Mesothelial cell of epicardium (in vitro differentiated cells): ENCODE measurements around the gene RXRA. TPM values are rescaled to one million over a fixed set of nuclear protein-coding genes. Genes with fewer than 3 reads are reported as not detected.

Source experiments
- DNase-seq, 2 experiments: peaks; one replicate each; pipeline ENCODE4 v3.0.0; 2021; ENCODE audit warnings: low spot score in 2 of 2; ENCODE audit not compliant: unreplicated experiment in 2 of 2
- H3K27ac Mint-ChIP-seq: 2 replicates; pipeline ENCODE4 v1.8.0; 2021; ENCODE audit warnings: mixed read lengths
- H3K27me3 Mint-ChIP-seq: 2 replicates; pipeline ENCODE4 v1.8.0; 2021; ENCODE audit warnings: low read depth, mixed read lengths
- H3K36me3 Mint-ChIP-seq: 2 replicates; pipeline ENCODE4 v1.8.0; 2021; ENCODE audit warnings: mixed read lengths
- H3K4me1 Mint-ChIP-seq: 2 replicates; pipeline ENCODE4 v1.8.0; 2021; ENCODE audit warnings: mixed read lengths
- H3K4me3 Mint-ChIP-seq: 2 replicates; pipeline ENCODE4 v1.8.0; 2021; ENCODE audit warnings: mild to moderate bottlenecking, moderate library complexity, mixed read lengths
- H3K9me3 Mint-ChIP-seq: 2 replicates; pipeline ENCODE4 v1.8.0; 2021; ENCODE audit warnings: mixed read lengths
- total RNA-seq: library from RNA; stranded (reverse); gene quantifications from 3 replicates; pipeline ENCODE4 v1.2.1, GENCODE V29; 2021
- TF ChIP-seq, protein P1 (sequence below): fragments of 200-600 bp; sonication (generic); IDR thresholded peaks from one replicate; pipeline ENCODE4 v1.5.0; 2021; ENCODE audit warnings: antibody characterized with exemption; ENCODE audit not compliant: unreplicated experiment

RXRA gene
- total RNA-seq, 1 donor from 2014 or later = 45.0 TPM

DNA sequence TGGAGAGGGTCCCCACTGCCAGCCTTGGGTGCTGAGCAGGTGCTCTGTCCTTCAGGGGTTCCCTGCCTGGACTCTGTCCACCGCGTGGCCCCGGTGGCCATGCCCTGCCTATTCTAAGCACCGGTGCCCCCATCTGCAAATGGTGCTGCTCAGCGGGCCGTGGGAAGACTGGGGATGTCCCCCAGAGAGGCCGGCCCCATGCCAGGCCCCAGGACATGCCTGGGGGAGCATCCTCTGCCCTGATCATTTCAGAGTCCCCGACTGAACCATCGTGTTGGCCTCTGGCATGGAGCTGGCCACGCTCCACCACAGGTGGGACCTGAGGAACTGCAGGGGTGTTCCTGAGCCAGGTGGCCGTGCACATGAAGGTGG, 64.7 kb downstream of the RXRA start:
- TF ChIP-seq, protein P1, sequence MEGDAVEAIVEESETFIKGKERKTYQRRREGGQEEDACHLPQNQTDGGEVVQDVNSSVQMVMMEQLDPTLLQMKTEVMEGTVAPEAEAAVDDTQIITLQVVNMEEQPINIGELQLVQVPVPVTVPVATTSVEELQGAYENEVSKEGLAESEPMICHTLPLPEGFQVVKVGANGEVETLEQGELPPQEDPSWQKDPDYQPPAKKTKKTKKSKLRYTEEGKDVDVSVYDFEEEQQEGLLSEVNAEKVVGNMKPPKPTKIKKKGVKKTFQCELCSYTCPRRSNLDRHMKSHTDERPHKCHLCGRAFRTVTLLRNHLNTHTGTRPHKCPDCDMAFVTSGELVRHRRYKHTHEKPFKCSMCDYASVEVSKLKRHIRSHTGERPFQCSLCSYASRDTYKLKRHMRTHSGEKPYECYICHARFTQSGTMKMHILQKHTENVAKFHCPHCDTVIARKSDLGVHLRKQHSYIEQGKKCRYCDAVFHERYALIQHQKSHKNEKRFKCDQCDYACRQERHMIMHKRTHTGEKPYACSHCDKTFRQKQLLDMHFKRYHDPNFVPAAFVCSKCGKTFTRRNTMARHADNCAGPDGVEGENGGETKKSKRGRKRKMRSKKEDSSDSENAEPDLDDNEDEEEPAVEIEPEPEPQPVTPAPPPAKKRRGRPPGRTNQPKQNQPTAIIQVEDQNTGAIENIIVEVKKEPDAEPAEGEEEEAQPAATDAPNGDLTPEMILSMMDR = no peak
- DNase-seq = no peak
- H3K36me3 Mint-ChIP-seq = no peaks in the 10 kb centered on the region
- H3K27me3 Mint-ChIP-seq = no peaks in the 10 kb centered on the region
- H3K4me1 Mint-ChIP-seq = peaks cover 22% of the 10 kb centered on the region
- H3K27ac Mint-ChIP-seq = no peak overlapping the region
- H3K4me3 Mint-ChIP-seq = no peak overlapping the region
- H3K9me3 Mint-ChIP-seq = no peaks in the 10 kb centered on the region

DNA sequence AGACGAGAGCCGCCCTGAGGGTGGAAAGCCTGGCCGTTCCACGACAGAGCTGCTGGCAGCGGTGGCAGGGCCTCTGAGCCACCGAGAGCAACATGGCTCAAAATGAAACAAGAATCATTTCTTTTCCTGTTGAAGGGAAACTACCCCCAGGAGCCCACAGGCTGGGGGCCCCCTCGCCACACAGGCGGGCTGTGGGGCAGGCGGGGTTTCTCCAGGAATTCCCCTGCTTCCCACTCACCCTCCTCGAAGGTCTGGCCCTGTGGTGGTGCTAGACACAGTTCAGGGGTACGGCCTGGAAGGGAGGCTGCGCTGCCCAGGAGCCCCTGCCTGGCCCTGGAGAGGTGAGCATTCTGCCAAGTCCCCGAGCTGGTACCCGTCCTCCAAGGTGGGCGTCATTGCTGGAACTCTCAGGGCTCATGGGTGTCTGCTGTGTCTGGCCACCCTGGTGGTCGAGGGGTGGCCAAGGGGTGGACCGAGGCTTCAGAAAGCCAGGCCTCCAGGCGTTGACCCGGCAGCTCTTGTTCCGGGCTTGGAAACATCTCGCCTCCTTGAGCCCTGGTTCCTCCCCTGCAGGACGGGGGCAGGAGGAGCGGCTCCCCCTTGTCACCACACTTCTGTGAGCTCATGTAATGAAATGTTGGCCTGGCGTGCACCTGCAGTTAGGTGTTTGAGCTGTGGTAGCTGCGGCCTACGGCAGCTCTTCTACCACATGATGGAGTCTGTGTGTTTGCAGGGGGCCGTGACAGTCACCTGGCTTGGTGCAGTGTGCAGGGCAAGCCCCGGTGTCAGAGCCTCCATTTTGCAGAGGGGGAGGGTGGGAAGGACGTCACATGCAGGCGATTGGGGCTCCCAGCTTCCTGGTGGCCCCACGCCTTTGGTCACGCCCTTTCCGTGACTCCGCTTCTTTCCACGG, 65.3 kb downstream of the RXRA start:
- H3K27me3 Mint-ChIP-seq = no peaks in the 10 kb centered on the region
- no peaks in the 10 kb centered on the region for H3K36me3 Mint-ChIP-seq
- no peak for DNase-seq
- no peak overlapping the region for H3K27ac Mint-ChIP-seq
- H3K4me1 Mint-ChIP-seq = peaks cover 22% of the 10 kb centered on the region
- H3K9me3 Mint-ChIP-seq = no peaks in the 10 kb centered on the region
- TF ChIP-seq, protein P1 = no peak
- no peak overlapping the region for H3K4me3 Mint-ChIP-seq

DNA sequence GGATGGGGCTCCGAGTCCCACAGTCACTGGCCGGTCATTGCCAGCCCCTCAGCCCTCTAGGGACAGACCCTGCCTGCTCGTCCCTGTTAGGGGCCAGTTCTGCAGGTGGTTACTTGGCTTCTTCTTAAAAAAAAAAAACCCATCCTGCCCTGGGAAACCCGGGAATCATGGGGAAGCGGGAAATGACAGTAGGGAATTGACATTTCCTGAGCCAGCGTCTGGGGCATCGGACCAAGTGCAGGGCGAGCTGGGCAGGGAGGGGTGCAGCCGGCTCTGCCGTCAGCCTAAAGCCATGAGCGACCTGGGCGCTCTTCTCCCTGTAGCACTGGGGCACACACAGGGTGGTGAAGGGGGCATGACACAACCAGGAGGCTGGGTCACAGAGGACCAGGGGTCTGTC, 66.6 kb downstream of the RXRA start:
- Mint-ChIP-seq H3K27me3 (no peaks in the 10 kb centered on the region), H3K4me3 (no peak overlapping the region), H3K9me3 (no peaks in the 10 kb centered on the region), H3K36me3 (no peaks in the 10 kb centered on the region), H3K4me1 (peaks cover 22% of the 10 kb centered on the region), H3K27ac (no peak overlapping the region)
- no peak for DNase-seq
- TF ChIP-seq, protein P1 = no peak

DNA sequence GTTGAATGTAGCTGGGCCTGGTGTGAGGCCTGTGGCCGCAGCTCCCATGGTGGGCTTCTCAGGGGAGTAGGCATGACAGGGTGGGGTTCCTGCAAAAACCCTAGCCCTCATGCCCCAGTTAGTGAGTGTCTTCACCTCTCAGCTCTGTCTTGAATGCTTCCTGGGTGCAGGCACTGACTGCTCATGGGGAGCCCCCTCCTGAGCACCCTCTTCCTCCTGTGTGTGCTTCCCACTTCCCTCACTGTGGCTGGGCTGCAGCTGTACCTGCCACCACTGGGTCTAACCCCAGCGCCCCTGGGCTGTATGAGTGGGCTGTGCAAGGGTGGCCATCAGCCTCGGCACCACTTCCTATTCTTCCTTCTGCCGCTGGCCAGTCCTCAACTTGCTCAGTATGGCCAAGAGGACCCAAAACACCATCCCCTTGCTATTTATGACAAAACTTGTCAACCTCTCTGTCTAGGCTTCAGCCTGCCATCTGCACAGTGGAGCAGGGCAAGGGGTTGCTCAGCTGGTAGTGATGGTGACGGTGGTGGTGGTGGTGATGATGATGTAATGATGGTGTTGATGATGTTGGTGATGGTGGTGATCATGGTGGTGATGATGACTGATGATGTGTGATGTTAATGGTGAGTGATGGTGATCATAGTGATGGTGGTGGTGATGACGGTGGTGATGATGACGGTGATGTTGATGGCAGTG, 67.5 kb downstream of the RXRA start:
- no peaks in the 10 kb centered on the region for H3K27me3 Mint-ChIP-seq
- TF ChIP-seq, protein P1 = no peak

DNA sequence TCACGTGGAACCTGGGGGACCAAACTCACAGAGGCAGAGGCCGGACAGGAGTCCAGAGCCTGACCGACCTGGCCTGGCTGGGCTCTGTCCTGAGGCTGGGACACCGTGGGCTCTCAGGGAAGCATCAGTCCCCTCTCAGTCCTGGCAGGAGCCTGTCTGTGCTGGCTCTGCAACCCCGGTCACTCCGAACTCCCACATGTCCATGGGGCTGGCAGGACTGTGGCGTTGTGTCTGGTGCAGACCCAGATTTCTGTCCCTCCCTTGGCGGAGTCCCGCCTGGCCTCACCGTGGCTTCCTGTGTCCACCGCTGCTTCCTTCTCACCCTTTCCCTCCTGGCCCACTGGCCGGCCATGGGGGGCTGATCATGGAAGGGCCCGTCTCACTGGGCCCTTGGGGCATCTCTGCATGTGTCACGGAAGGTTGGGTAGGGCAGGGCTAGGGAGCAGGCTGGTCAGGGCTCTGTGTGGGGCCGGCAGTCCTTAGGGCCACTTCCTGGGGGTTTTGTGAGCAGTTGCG, 68.8 kb downstream of the RXRA start:
- no peaks in the 10 kb centered on the region for H3K27me3 Mint-ChIP-seq
- H3K4me1 Mint-ChIP-seq = peaks cover 7% of the 10 kb centered on the region
- no peak overlapping the region for H3K27ac Mint-ChIP-seq
- no peak overlapping the region for H3K4me3 Mint-ChIP-seq
- no peaks in the 10 kb centered on the region for H3K9me3 Mint-ChIP-seq
- H3K36me3 Mint-ChIP-seq = no peaks in the 10 kb centered on the region
- TF ChIP-seq, protein P1 = no peak
- DNase-seq = no peak

More for the DNA sequence above, 67.5 kb downstream of the RXRA start:
- Mint-ChIP-seq H3K36me3 (no peaks in the 10 kb centered on the region), H3K27ac (no peak overlapping the region), H3K4me3 (no peak overlapping the region), H3K9me3 (no peaks in the 10 kb centered on the region), H3K4me1 (peaks cover 15% of the 10 kb centered on the region)
- DNase-seq = no peak
